ENCODE data around the gene RBBP8NL.
A peak's percentile ranks its signal among the peaks of the same experiment; 100 is the strongest.

Gene RBBP8NL

GRCh38 chr20:62361799-62362589, 65.3 kb downstream of the RBBP8NL start:
- H3K4me1 ChIP-seq: peaks cover 6 to 94% (median 84%) of the 10 kb centered on the region in 4 donors
- TF ChIP-seq CTCF (IDR thresholded peaks at IDR 0.05): no peak
- DNase-seq: peak in 1 of 2 donors; percentile 87
- H3K9me3 ChIP-seq: no peaks in the 10 kb centered on the region
- H3K36me3 ChIP-seq: peaks cover 0 to 14% (median 0%) of the 10 kb centered on the region in 3 donors
- H3K4me3 ChIP-seq: peak overlapping the region; percentile 77 to 93
- no peaks in the 10 kb centered on the region for H3K27me3 ChIP-seq
- peak overlapping the region; percentile 96 to 98 for H3K27ac ChIP-seq
- intact Hi-C loops (cut with DNase I; ENCODE audit: low total_unique reads): no loop called here

- Histone ChIP-seq H3K4me1 (peaks cover 6 to 97% (median 92%) of the 10 kb centered on the region in 4 donors), H3K27ac (peak overlapping the region; percentile 96 to 98), H3K36me3 (peaks cover 0 to 14% (median 0%) of the 10 kb centered on the region in 3 donors), H3K4me3 (no peak overlapping the region), H3K9me3 (no peaks in the 10 kb centered on the region), H3K27me3 (no peaks in the 10 kb centered on the region)
- DNase-seq: peak in 1 of 2 donors; percentile 85
- intact Hi-C loops (cut with DNase I; ENCODE audit: low total_unique reads): no loop called here
- no peak for TF ChIP-seq CTCF (IDR thresholded peaks at IDR 0.05)
Observed at GRCh38 chr20:62360854-62361798, 66.2 kb downstream of the RBBP8NL start.

All from tibial artery (tissue), 4 donors.